ENCODE data around the gene SCAF1. TPM values are rescaled to one million over a fixed set of nuclear protein-coding genes. Genes with fewer than 3 reads are reported as not detected.

The SCAF1 gene
- total RNA-seq, 1 donor from 2014 or later: 59.4 TPM

GRCh38 chr19:49645995-49646394 lies 4.0 kb downstream of the SCAF1 start:
- no peaks in the 10 kb centered on the region for H3K27me3 ChIP-seq (ENCODE audit: low read depth)
- no peak for DNase-seq
- no peak for ATAC-seq
- H3K27ac ChIP-seq: no peak overlapping the region
- peaks cover 30% of the 10 kb centered on the region for H3K4me1 ChIP-seq
- peaks cover 57% of the 10 kb centered on the region for H3K36me3 ChIP-seq
- no peaks in the 10 kb centered on the region for H3K9me3 ChIP-seq
- TF ChIP-seq CTCF (IDR thresholded peaks at IDR 0.05): no peak
- H3K4me3 ChIP-seq: no peak overlapping the region
- intact Hi-C loops (cut with DNase I): no loop called here

GRCh38 chr19:49646586-49646985 lies 4.6 kb downstream of the SCAF1 start:
- no peak for TF ChIP-seq CTCF (IDR thresholded peaks at IDR 0.05)
- Histone ChIP-seq H3K27me3 (ENCODE audit: low read depth) (no peaks in the 10 kb centered on the region), H3K4me1 (peaks cover 25% of the 10 kb centered on the region), H3K4me3 (no peak overlapping the region), H3K9me3 (no peaks in the 10 kb centered on the region), H3K36me3 (peaks cover 62% of the 10 kb centered on the region), H3K27ac (no peak overlapping the region)
- DNase-seq (no peak), ATAC-seq (no peak)
- intact Hi-C loops (cut with DNase I): no loop called here

- no peak for TF ChIP-seq CTCF (IDR thresholded peaks at IDR 0.05)
- ATAC-seq: no peak
- DNase-seq: no peak
- H3K9me3 ChIP-seq: no peaks in the 10 kb centered on the region
- intact Hi-C loops (cut with DNase I): no loop called here
- no peak overlapping the region for H3K4me3 ChIP-seq
- peaks cover 92% of the 10 kb centered on the region for H3K36me3 ChIP-seq
- H3K27me3 ChIP-seq (ENCODE audit: low read depth): no peaks in the 10 kb centered on the region
- no peak overlapping the region for H3K27ac ChIP-seq
- no peaks in the 10 kb centered on the region for H3K4me1 ChIP-seq
Observed at GRCh38 chr19:49651029-49651819, 9.2 kb downstream of the SCAF1 start.

- Histone ChIP-seq H3K27me3 (ENCODE audit: low read depth) (no peaks in the 10 kb centered on the region), H3K27ac (no peak overlapping the region), H3K36me3 (peaks cover 92% of the 10 kb centered on the region), H3K4me3 (no peak overlapping the region), H3K4me1 (no peaks in the 10 kb centered on the region), H3K9me3 (no peaks in the 10 kb centered on the region)
- no peak for DNase-seq
- no peak for TF ChIP-seq CTCF (IDR thresholded peaks at IDR 0.05)
- intact Hi-C loops (cut with DNase I): no loop called here
- ATAC-seq: no peak
Observed at GRCh38 chr19:49651820-49652550, 10.0 kb downstream of the SCAF1 start.

- no peak for DNase-seq
Observed at GRCh38 chr19:49652551-49653465, 10.8 kb downstream of the SCAF1 start.

More at GRCh38 chr19:49652551-49653465, 10.8 kb downstream of the SCAF1 start:
- H3K4me1 ChIP-seq: no peaks in the 10 kb centered on the region
- no peak for ATAC-seq
- intact Hi-C loops (cut with DNase I): no loop called here
- no peak for TF ChIP-seq CTCF (IDR thresholded peaks at IDR 0.05)
- peaks cover 92% of the 10 kb centered on the region for H3K36me3 ChIP-seq
- H3K4me3 ChIP-seq: no peak overlapping the region
- no peaks in the 10 kb centered on the region for H3K9me3 ChIP-seq
- no peaks in the 10 kb centered on the region for H3K27me3 ChIP-seq (ENCODE audit: low read depth)
- H3K27ac ChIP-seq: no peak overlapping the region
